Measurements from ENCODE around the gene CLEC4F.

GRCh38 chr2:70850925-70851324 lies 30.5 kb upstream of the CLEC4F start:
- no peak for TF ChIP-seq POLR2AphosphoS5 (IDR thresholded peaks at IDR 0.05; ENCODE audit: insufficient read depth in 1 of 2, low read depth in 1 of 2)
- TF ChIP-seq, protein P1, sequence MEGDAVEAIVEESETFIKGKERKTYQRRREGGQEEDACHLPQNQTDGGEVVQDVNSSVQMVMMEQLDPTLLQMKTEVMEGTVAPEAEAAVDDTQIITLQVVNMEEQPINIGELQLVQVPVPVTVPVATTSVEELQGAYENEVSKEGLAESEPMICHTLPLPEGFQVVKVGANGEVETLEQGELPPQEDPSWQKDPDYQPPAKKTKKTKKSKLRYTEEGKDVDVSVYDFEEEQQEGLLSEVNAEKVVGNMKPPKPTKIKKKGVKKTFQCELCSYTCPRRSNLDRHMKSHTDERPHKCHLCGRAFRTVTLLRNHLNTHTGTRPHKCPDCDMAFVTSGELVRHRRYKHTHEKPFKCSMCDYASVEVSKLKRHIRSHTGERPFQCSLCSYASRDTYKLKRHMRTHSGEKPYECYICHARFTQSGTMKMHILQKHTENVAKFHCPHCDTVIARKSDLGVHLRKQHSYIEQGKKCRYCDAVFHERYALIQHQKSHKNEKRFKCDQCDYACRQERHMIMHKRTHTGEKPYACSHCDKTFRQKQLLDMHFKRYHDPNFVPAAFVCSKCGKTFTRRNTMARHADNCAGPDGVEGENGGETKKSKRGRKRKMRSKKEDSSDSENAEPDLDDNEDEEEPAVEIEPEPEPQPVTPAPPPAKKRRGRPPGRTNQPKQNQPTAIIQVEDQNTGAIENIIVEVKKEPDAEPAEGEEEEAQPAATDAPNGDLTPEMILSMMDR (IDR thresholded peaks at IDR 0.05) = no peak

All from vagina (tissue), 2 donors.